Parietal lobe (tissue), 1 donor: Measurements from ENCODE around the gene CHRDL1. TPM values are rescaled to one million over a fixed set of nuclear protein-coding genes. Genes with fewer than 3 reads are reported as not detected.

Source experiments
- total RNA-seq: library from RNA; depleted of rRNA; stranded (reverse); fragments of >200 nt; gene quantifications from one replicate; pipeline ENCODE4 v1.2.3, GENCODE V29; 2014

Gene CHRDL1
- total RNA-seq: 36.9 TPM

GRCh38 chrX:110795645-110796406 is at the start of gene CHRDL1:
Gene CHRDL1, minus strand, starts transcription at chrX:110795817. Its CDS starts 3,636 bp downstream, at chrX:110792181.

